ENCODE data around the gene FMNL2. TPM values are rescaled to one million over a fixed set of nuclear protein-coding genes. Genes with fewer than 3 reads are reported as not detected.
"Not testable (repeated sequence)": the region's sequence is repeated elsewhere in the genome, so short reads cannot be mapped to it uniquely, and the experiment has no call there.

The FMNL2 gene
- total RNA-seq, 1 donor from 2014 or later, result 41.7 TPM

DNA sequence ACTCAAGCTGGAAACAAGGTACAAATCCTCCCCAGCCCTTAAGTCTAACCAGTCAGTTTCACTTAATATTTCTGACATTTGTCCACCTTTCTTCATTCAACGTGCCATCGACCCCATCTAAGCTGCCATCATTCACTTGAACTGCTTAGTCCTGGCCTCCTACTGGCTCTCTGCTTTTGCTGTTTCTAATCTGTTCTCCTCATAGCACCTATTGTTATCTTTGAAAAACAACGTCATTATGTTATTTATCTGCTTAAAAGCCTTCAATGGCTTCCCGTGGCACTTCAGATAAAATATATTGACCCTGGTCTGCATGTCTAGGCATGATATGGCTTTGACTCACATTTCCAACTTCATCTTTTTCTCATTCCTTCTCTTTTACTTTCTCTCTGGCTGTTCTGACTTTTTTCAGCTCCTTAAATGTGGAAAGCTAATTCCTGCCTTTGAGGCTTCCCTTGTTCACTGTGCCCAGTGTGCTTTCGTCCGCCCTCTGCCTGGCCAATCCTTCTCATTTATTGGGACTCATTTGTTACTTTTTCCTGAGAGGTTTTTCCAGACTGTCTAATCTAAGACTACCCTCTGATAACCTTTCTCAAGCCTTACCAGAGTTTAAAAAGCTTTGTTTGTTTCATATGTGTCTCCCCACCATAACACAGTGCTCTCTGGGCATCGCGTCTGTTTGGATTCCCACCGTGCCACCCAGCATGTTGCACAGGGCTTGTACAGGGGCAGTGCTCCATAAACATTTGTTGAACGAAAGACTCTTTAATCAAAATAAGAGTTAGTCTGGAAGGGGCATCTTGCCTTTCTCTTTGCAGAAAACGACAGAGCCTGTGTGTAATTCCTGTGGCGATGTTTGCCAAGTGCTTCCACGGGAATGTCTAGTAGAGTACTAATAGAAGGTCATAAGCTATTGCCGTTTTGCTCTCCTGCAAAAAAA, 183.9 kb downstream of the FMNL2 start:
- H3K27ac Mint-ChIP-seq (ENCODE audit: unreplicated experiment), result no peak overlapping the region
- DNase-seq (ENCODE audit: low spot score), result no peak
- no peaks in the 10 kb centered on the region for H3K36me3 Mint-ChIP-seq (ENCODE audit: low read depth, unreplicated experiment)
- no peak for TF ChIP-seq CTCF (IDR thresholded peaks at IDR 0.05; ENCODE audit: unreplicated experiment)
- no peaks in the 10 kb centered on the region for H3K9me3 Mint-ChIP-seq (ENCODE audit: unreplicated experiment)
- peaks cover 6% of the 10 kb centered on the region for H3K4me1 Mint-ChIP-seq (ENCODE audit: unreplicated experiment)
- H3K4me3 Mint-ChIP-seq (ENCODE audit: unreplicated experiment), result no peak overlapping the region
- H3K27me3 Mint-ChIP-seq (ENCODE audit: unreplicated experiment), result no peaks in the 10 kb centered on the region

GRCh38 chr2:152519581-152519952, 184.6 kb downstream of the FMNL2 start:
- Mint-ChIP-seq H3K9me3 (ENCODE audit: unreplicated experiment) (no peaks in the 10 kb centered on the region), H3K4me3 (ENCODE audit: unreplicated experiment) (no peak overlapping the region), H3K36me3 (ENCODE audit: low read depth, unreplicated experiment) (no peaks in the 10 kb centered on the region), H3K27ac (ENCODE audit: unreplicated experiment) (no peak overlapping the region), H3K4me1 (ENCODE audit: unreplicated experiment) (peaks cover 10% of the 10 kb centered on the region), H3K27me3 (ENCODE audit: unreplicated experiment) (no peaks in the 10 kb centered on the region)
- TF ChIP-seq CTCF (IDR thresholded peaks at IDR 0.05; ENCODE audit: unreplicated experiment), result no peak
- no peak for DNase-seq (ENCODE audit: low spot score)

DNA sequence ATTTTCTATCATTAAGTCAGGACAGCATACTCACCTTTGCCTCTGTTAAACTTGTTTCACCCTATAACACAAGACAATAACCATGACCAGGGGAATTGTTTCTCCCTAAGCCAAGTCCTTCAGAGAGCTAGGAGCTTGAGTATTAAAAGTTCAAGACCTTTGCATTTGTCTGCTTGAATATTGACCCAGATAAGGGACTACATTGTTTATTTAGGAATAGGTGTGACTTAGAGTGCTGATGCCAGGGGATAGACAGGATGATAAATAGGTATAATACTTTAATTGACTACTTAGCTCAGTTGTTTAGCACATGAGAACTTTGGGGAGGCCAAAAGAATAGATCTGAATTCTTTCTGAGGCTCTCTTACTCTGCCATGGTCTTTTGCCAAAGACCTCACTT, 185.8 kb downstream of the FMNL2 start:
- no peak overlapping the region for H3K27ac Mint-ChIP-seq (ENCODE audit: unreplicated experiment)
- TF ChIP-seq CTCF (IDR thresholded peaks at IDR 0.05; ENCODE audit: unreplicated experiment), result no peak
- no peaks in the 10 kb centered on the region for H3K27me3 Mint-ChIP-seq (ENCODE audit: unreplicated experiment)
- DNase-seq (ENCODE audit: low spot score), result no peak
- H3K36me3 Mint-ChIP-seq (ENCODE audit: low read depth, unreplicated experiment), result no peaks in the 10 kb centered on the region
- H3K4me1 Mint-ChIP-seq (ENCODE audit: unreplicated experiment), result peaks cover 15% of the 10 kb centered on the region
- no peaks in the 10 kb centered on the region for H3K9me3 Mint-ChIP-seq (ENCODE audit: unreplicated experiment)
- H3K4me3 Mint-ChIP-seq (ENCODE audit: unreplicated experiment), result no peak overlapping the region

GRCh38 chr2:152522446-152522845, 187.5 kb downstream of the FMNL2 start:
- not testable (repeated sequence) for H3K36me3 Mint-ChIP-seq (ENCODE audit: low read depth, unreplicated experiment); H3K9me3 Mint-ChIP-seq (ENCODE audit: unreplicated experiment); H3K27me3 Mint-ChIP-seq (ENCODE audit: unreplicated experiment); DNase-seq (ENCODE audit: low spot score); H3K27ac Mint-ChIP-seq (ENCODE audit: unreplicated experiment); H3K4me3 Mint-ChIP-seq (ENCODE audit: unreplicated experiment)
- peaks cover 21% of the 10 kb centered on the region for H3K4me1 Mint-ChIP-seq (ENCODE audit: unreplicated experiment)

- Mint-ChIP-seq H3K4me3 (ENCODE audit: unreplicated experiment) (no peak overlapping the region), H3K9me3 (ENCODE audit: unreplicated experiment) (no peaks in the 10 kb centered on the region), H3K4me1 (ENCODE audit: unreplicated experiment) (peaks cover 21% of the 10 kb centered on the region), H3K36me3 (ENCODE audit: low read depth, unreplicated experiment) (no peaks in the 10 kb centered on the region), H3K27me3 (ENCODE audit: unreplicated experiment) (no peaks in the 10 kb centered on the region), H3K27ac (ENCODE audit: unreplicated experiment) (no peak overlapping the region)
- DNase-seq (ENCODE audit: low spot score), result no peak
- no peak for TF ChIP-seq CTCF (IDR thresholded peaks at IDR 0.05; ENCODE audit: unreplicated experiment)
Measured at GRCh38 chr2:152523091-152523490, 188.1 kb downstream of the FMNL2 start.

Measured in endothelial cell (in vitro differentiated cells).